Mesodermal cell (in vitro differentiated cells): ENCODE results near the gene DDX59. TPM values are rescaled to one million over a fixed set of nuclear protein-coding genes. Genes with fewer than 3 reads are reported as not detected.
A peak's percentile ranks its signal among the peaks of the same experiment; 100 is the strongest.

Experiments used
- H3K27ac ChIP-seq: 2 replicates; pipeline ENCODE4 v1.7.0; 2013; ENCODE audit warnings: mild to moderate bottlenecking, low read depth, low read length, moderate library complexity; ENCODE audit not compliant: severe bottlenecking
- H3K36me3 ChIP-seq: 2 replicates; pipeline ENCODE4 v1.7.1; 2013; ENCODE audit warnings: mild to moderate bottlenecking, low read length, moderate library complexity; ENCODE audit not compliant: control insufficient read depth, insufficient read depth
- H3K4me1 ChIP-seq: one replicate; pipeline ENCODE4 v1.7.1; 2013; ENCODE audit warnings: mild to moderate bottlenecking, low read length; ENCODE audit not compliant: insufficient read depth, control insufficient read depth, poor library complexity, severe bottlenecking
- H3K4me3 ChIP-seq: 2 replicates; pipeline ENCODE4 v1.7.0; 2013; ENCODE audit warnings: low read length, control low read depth, mild to moderate bottlenecking; ENCODE audit not compliant: insufficient read depth, poor library complexity, severe bottlenecking; ENCODE audit errors: extremely low read depth
- H3K9me3 ChIP-seq: 2 replicates; pipeline ENCODE4 v1.7.1; 2013; ENCODE audit warnings: mild to moderate bottlenecking, low read length, moderate library complexity; ENCODE audit not compliant: control insufficient read depth
- WGBS, 2 experiments: methylation state at CpG; one replicate each; pipeline ENCODE4 v1.1.5; 2013; ENCODE audit warnings: missing lambda C conversion rate in 2 of 2; ENCODE audit not compliant: insufficient coverage in 2 of 2; 5-methylcytosine and 5-hydroxymethylcytosine counted together
- polyA plus RNA-seq, 2 experiments: library from polyadenylated mRNA; stranded (reverse); fragments of 50-300 nt; gene quantifications; one replicate each; pipeline ENCODE4 v1.2.3, GENCODE V29; 2013

Gene DDX59
- 18.5 TPM for polyA plus RNA-seq (2013, experiment 1 of 2)
- polyA plus RNA-seq (2013, experiment 2 of 2): 24.5 TPM

- 0% methylated on average over 37 to 60 of the region's 91 CpGs for WGBS, 2 experiments
- Histone ChIP-seq H3K27ac (peak within 1 kb of the TSS; percentile 100), H3K36me3 (peaks cover 25% of the 10 kb centered on the region), H3K4me3 (peak within 1 kb of the TSS; percentile 70), H3K9me3 (no peaks in the 10 kb centered on the region), H3K4me1 (peaks cover 13% of the 10 kb centered on the region)
Observed at GRCh38 chr1:200669314-200670241, at the start of gene DDX59. TSS of gene DDX59 (minus strand) at chr1:200669907. CDS start at chr1:200666740, 3,167 bp downstream.

GRCh38 chr1:200714504-200715187 lies 44.9 kb upstream of the DDX59 start:
- WGBS, 2 experiments: 75 to 100% methylated on average over 1 to 2 of the region's 2 CpGs
- Histone ChIP-seq H3K36me3 (no peaks in the 10 kb centered on the region), H3K4me3 (no peak overlapping the region), H3K9me3 (no peaks in the 10 kb centered on the region), H3K4me1 (peaks cover 6% of the 10 kb centered on the region), H3K27ac (no peak overlapping the region)

- Histone ChIP-seq H3K4me3 (no peak overlapping the region), H3K4me1 (peaks cover 13% of the 10 kb centered on the region), H3K27ac (no peak overlapping the region), H3K36me3 (no peaks in the 10 kb centered on the region), H3K9me3 (no peaks in the 10 kb centered on the region)
- 78 to 80% methylated on average over 2 of the region's 2 CpGs for WGBS, 2 experiments
Observed at GRCh38 chr1:200710166-200710565, 40.5 kb upstream of the DDX59 start.

GRCh38 chr1:200708769-200709168 lies 39.1 kb upstream of the DDX59 start:
- no peak overlapping the region for H3K4me3 ChIP-seq
- H3K9me3 ChIP-seq: no peaks in the 10 kb centered on the region
- WGBS, 2 experiments: no CpG with 5 or more reads among the region's 1 CpG
- no peak overlapping the region for H3K27ac ChIP-seq
- peaks cover 13% of the 10 kb centered on the region for H3K4me1 ChIP-seq
- no peaks in the 10 kb centered on the region for H3K36me3 ChIP-seq

- H3K4me1 ChIP-seq: peaks cover 13% of the 10 kb centered on the region
Observed at GRCh38 chr1:200708161-200708560, 38.5 kb upstream of the DDX59 start.

GRCh38 chr1:200707116-200707515 lies 37.4 kb upstream of the DDX59 start:
- H3K27ac ChIP-seq: no peak overlapping the region
- no peak overlapping the region for H3K4me3 ChIP-seq
- H3K4me1 ChIP-seq: peaks cover 13% of the 10 kb centered on the region
- WGBS, 2 experiments: 80 to 100% methylated on average over 2 to 3 of the region's 5 CpGs
- no peaks in the 10 kb centered on the region for H3K9me3 ChIP-seq
- H3K36me3 ChIP-seq: no peaks in the 10 kb centered on the region

More at GRCh38 chr1:200708161-200708560, 38.5 kb upstream of the DDX59 start:
- H3K27ac ChIP-seq: no peak overlapping the region
- H3K9me3 ChIP-seq: no peaks in the 10 kb centered on the region
- H3K4me3 ChIP-seq: no peak overlapping the region
- no peaks in the 10 kb centered on the region for H3K36me3 ChIP-seq

- WGBS, 2 experiments: 80 to 94% methylated on average over 2 to 3 of the region's 4 CpGs
- Histone ChIP-seq H3K27ac (no peak overlapping the region), H3K4me1 (peaks cover 13% of the 10 kb centered on the region), H3K4me3 (no peak overlapping the region), H3K36me3 (no peaks in the 10 kb centered on the region), H3K9me3 (no peaks in the 10 kb centered on the region)
Observed at GRCh38 chr1:200706111-200706814, 36.6 kb upstream of the DDX59 start.

GRCh38 chr1:200704986-200705500 lies 35.3 kb upstream of the DDX59 start:
- H3K9me3 ChIP-seq: no peaks in the 10 kb centered on the region

GRCh38 chr1:200699871-200700270 lies 30.2 kb upstream of the DDX59 start:
- H3K27ac ChIP-seq: no peak overlapping the region

More at GRCh38 chr1:200704986-200705500, 35.3 kb upstream of the DDX59 start:
- Histone ChIP-seq H3K4me1 (peaks cover 7% of the 10 kb centered on the region), H3K27ac (no peak overlapping the region), H3K36me3 (no peaks in the 10 kb centered on the region), H3K4me3 (no peak overlapping the region)
- WGBS, 2 experiments: 100% methylated on average over 2 to 3 of the region's 3 CpGs

GRCh38 chr1:200694738-200695137 lies 25.0 kb upstream of the DDX59 start:
- Histone ChIP-seq H3K9me3 (no peaks in the 10 kb centered on the region), H3K36me3 (no peaks in the 10 kb centered on the region), H3K4me3 (no peak overlapping the region), H3K27ac (no peak overlapping the region), H3K4me1 (peaks cover 3% of the 10 kb centered on the region)
- 78 to 86% methylated on average over 1 to 2 of the region's 3 CpGs for WGBS, 2 experiments

More at GRCh38 chr1:200699871-200700270, 30.2 kb upstream of the DDX59 start:
- Histone ChIP-seq H3K9me3 (no peaks in the 10 kb centered on the region), H3K36me3 (no peaks in the 10 kb centered on the region), H3K4me1 (peaks cover 3% of the 10 kb centered on the region), H3K4me3 (no peak overlapping the region)
- 31 to 56% methylated on average over 1 of the region's 1 CpG for WGBS, 2 experiments
